22Rv1 (cell line): ENCODE measurements around the gene AATK.

Experiments
- H3K27ac ChIP-seq: fragments of 450-650 bp; 2 replicates; pipeline ENCODE4 v1.5.1; 2017
- ZFX ChIP-seq: fragments of 450-650 bp; IDR thresholded peaks from 2 replicates; pipeline ENCODE4 v1.6.1; 2017; ENCODE audit warnings: antibody characterized with exemption, borderline replicate concordance
- TF ChIP-seq, protein P1 (sequence below): fragments of 450-650 bp; IDR thresholded peaks from 2 replicates; pipeline ENCODE4 v1.5.1; 2017; ENCODE audit warnings: mild to moderate bottlenecking

AATK gene

DNA sequence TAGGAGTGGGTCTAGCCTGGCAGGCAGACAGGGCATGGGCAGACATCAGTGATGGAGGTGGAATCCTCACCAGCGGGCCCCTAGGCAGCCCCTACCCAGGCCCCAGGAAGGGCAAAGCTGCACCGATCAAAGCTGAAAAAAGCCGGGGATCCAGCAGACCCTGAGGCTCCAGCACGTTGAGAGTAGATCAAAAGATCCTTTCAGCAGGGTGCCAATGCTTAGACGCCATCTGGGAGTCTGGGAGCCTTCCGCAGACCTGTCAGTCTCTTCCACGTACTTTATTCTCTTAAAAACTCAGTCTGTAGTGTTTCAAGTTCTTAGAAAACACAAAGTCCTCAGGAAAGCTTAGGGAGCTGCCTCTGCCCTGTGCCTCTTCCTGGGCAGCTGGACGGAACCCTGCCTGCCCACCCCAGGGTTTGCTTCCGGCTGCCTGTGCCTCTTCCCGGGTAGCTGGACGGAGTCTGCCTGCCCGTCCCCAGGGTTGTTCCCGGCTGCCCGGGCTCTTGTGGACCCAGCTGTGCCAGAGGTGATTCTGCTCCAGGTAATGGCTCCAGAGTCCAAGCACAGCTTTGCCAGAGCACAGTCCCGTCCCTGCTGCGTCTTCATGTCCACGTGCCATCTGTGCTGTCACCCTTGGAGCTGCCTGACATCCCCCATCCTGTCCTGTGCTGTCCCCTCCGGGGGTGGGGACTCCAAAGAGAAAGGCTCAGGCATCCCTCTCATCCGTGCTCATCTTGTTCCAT is 51.5 kb downstream of the AATK start:
- H3K27ac ChIP-seq = no peak overlapping the region
- TF ChIP-seq, protein P1, sequence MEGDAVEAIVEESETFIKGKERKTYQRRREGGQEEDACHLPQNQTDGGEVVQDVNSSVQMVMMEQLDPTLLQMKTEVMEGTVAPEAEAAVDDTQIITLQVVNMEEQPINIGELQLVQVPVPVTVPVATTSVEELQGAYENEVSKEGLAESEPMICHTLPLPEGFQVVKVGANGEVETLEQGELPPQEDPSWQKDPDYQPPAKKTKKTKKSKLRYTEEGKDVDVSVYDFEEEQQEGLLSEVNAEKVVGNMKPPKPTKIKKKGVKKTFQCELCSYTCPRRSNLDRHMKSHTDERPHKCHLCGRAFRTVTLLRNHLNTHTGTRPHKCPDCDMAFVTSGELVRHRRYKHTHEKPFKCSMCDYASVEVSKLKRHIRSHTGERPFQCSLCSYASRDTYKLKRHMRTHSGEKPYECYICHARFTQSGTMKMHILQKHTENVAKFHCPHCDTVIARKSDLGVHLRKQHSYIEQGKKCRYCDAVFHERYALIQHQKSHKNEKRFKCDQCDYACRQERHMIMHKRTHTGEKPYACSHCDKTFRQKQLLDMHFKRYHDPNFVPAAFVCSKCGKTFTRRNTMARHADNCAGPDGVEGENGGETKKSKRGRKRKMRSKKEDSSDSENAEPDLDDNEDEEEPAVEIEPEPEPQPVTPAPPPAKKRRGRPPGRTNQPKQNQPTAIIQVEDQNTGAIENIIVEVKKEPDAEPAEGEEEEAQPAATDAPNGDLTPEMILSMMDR = no peak
- no peak for TF ChIP-seq ZFX

DNA sequence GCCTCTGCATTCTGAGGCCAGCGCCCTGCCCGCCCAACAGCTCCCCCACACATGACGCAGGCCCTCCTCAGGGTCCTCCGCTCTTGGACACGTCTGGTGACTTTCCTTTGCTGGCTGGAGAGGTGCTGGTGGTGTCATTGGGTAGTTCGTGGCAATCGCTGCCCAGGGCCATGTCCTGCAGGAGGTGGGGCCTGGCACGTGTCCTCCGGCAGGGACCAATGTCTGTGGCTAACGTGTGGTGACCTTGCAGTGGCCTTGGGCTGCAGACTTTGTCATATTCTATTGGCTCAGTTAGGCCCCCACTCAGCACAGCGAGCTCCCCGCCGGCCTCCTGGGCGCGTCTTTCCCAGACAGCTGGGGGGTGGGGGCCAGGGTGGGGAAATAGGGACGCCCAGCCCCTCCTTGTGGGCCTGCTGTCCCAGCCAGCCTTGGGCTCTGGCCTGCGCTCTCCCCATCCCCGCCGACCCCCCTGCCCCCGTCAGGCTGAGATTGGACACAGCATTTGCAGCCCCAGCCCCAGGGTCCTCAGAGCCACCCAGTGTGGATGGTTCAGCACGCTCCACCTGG is 52.8 kb downstream of the AATK start:
- H3K27ac ChIP-seq = no peak overlapping the region
- no peak for TF ChIP-seq ZFX

DNA sequence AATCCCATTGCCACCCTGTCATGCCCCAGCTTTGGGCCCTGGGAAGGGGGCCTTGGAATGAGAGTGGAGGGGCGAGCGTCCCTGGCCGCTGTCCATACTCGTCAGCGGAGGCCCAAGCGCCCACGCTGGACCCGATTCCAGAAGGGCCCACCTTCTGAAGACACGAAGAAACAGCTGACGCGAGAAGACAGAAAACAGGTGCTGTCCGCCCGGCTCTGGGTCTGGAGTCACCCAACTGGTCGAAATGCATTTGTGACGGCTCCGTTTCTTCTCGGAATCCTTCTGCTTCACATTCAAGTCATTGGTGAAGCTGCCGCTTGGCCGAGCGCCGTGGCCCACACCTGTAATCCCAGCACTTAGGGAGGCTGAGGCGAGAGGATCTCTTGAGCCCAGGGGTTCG is 53.6 kb downstream of the AATK start:
- TF ChIP-seq ZFX = no peak
- TF ChIP-seq, protein P1 = no peak
- no peak overlapping the region for H3K27ac ChIP-seq

DNA sequence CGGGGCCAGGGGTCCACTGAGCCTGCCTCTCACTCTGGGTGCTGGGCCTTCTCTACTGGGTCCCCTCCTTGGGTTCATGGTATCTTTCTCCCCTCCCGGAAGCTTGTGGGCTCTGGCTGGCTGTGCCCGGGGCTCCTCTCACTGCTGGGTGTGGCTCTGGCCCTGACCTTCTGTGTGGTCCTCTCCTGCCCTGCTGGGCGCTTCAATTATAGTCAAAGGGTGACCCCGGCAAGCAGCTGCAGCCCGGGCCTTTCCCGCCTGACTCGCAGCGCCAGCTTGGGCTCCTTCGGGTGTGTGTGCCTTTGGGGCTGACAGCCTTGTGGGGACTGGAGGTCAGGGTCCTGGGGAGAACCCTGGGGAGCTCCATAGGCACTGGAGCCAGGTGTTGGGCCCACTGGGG is 55.0 kb downstream of the AATK start:
- no peak overlapping the region for H3K27ac ChIP-seq

DNA sequence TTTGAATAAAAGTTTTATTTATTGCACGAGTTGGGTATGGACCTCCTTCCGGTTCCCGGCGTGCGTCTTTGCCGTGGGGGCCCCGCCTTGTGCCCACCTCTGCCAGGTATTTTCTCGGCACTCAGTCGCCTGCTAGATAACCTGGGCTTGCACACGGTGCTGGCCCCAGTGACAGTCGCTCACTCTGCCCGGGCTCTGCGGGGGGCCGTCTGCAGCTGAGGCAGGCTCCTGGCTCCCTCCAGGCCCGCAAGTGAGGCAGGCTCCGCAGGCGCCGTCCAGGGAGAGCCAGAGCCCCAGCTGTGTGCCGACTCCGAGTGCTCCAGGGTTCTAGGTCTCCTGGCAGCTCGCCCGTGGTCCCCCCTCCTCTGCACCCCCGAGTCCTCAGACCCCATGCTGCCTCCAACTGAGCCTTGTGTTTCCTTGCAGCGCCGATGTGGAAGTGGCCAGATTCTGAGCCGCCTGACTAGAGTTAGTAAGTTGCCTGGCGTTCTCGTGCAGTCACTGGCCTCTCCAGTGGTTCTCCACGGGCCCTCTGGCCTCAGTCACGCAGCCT is 55.5 kb downstream of the AATK start:
- H3K27ac ChIP-seq = no peak overlapping the region
- no peak for TF ChIP-seq ZFX
- TF ChIP-seq, protein P1 = no peak

More for the DNA sequence above, 55.0 kb downstream of the AATK start:
- TF ChIP-seq ZFX = no peak
- TF ChIP-seq, protein P1 = no peak

DNA sequence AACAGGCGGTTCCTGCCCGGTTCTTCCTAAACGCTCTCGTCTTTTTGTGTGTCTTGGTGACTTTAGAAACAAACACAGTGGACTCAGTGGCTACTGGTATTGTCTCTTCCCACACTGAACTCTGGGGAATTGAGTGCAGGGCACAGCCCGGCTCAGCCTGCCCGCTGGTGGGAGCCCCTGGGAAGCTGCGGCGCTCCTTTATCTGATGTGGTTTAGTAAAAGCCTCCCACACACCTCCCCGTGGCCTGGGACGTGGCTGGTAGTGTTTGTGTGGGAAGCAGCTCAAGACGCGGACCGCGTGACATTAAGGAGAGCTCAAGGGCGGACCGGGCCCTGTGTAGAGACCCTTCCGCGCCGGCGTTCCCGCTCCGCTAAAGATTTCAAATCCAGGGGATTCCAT is 56.1 kb downstream of the AATK start:
- TF ChIP-seq, protein P1 = no peak
- no peak for TF ChIP-seq ZFX
- no peak overlapping the region for H3K27ac ChIP-seq

DNA sequence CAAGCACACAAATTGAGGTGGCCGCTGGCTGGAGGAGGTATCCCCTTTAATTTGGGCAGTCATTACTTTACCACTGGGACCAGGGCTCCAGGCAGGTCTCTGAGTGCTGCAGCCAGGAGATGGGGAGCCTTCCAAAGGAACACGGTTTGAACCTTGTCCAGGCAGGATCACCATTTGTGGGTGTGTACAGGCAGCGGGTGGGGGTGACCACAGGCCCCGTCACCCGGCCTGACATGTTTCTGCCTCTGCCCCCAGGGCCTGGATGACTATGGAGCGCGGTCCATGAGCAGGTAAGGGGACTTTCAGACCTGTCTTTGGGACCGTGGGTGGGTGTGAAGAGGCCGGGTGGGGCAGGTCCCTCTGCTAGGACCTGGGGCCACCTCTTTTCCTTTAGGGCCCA is 57.8 kb downstream of the AATK start:
- no peak overlapping the region for H3K27ac ChIP-seq
- TF ChIP-seq ZFX = no peak
- TF ChIP-seq, protein P1 = no peak
